NCI-H526 treated with DMSO at 0.1 percent for 48 hours (cell line): ENCODE results near the gene DNAJC16.

ENCODE experiments used
- DNase-seq: peaks from one replicate; lab custom pipeline; 2025; lab: John Stamatoyannopoulos, UW

Gene DNAJC16

DNA sequence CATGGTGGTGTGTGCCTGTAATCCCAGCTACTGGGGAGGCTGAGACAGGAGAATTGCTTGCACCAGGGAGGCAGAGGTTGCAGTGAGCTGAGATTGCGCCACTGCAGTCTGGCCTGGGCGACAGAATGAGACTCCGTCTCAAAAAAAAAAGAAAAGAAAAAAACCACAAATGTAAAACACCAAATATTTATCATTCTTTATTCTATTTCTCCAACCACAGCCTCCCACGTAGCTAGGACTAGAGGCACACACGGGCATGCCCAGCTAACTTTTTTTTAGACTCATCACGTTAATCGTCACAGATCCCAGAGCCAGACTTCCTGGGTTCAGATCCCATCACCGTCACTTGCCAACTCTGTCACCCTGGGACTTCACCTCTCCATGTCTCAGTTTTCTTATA, 13.5 kb downstream of the DNAJC16 start:
- no peak for DNase-seq

DNA sequence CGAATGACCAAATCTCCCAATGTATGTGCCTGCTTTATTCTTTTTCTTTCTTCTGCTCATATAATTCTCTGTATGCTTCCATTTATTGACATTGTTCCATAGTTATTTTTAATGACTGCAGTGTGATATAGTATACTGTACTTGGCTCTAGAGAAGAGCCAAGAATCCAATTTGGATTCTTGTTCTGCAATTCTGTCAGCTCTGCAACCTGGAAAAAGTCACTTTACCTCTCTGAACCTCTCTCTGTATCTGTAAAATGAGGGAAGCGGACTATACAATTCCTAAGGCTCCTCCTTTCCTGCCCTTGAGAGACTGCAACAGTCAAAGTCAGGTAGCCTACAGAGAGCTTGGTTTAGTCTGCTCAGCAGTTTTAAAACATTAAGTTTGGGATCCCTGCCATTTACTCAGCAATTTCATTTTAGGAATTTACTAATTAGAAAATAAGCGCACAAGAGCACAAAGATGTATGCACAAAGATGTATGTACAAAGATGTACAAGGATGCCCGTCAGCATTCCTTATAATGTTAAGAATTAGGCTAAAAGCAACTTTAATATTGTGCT, 14.7 kb downstream of the DNAJC16 start:
- DNase-seq = no peak

DNA sequence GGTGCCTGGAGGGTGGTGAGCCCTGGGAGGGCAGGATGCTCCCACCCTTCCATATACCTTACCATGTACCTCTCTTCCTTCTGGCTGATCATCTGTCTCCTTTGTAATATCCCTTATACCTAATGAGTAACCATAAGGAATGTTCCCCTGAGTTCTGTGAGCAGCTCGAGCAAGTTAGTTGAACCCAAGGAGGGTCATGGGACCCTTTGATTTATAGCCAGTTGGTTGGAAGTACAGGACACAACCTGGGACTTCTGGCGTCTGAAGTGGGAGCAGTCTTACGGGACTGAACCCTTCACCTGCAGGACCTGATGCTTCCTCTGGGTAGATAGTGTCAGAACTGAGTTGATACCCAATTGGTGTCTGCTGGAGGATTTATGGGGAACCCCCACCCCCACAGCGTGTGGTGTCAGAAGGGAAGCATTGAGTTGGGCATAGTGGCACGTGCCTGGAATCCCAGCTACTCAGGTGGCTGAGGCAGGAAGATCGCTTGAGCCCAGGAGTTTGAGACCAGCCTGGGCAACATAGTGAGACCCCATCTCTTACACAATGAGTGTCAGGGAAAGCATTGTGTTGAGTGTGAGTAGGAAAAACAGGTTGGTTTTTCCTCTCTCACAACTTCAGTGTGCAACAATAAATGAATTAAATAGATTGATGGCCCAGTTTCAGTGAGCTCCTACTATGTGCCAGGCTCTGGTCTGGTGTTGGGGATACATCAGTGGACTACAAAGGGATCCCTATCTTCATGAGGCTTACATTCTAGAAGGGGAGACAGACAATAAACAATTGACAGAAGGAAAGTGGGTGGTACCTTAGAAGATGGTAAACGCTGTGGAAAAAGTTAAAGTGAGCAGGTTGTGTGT, 16.0 kb downstream of the DNAJC16 start:
- no peak for DNase-seq

DNA sequence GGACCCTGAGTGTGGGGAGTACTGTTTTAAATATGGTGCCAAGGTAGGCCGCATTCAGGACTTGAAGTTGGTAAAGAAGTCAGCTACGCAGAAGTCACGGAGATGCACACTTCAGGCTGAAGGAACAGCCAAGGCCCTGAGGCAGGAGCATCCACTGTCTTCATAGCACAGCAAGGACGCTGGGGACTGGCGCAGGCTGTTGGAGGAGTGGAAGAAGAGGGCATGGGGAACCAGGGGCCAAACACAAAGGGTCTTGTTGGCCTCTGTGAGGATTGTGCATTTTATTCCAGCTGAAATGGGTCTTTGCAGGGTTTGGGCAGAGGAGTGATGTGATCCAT, 16.6 kb downstream of the DNAJC16 start:
- DNase-seq = no peak

DNA sequence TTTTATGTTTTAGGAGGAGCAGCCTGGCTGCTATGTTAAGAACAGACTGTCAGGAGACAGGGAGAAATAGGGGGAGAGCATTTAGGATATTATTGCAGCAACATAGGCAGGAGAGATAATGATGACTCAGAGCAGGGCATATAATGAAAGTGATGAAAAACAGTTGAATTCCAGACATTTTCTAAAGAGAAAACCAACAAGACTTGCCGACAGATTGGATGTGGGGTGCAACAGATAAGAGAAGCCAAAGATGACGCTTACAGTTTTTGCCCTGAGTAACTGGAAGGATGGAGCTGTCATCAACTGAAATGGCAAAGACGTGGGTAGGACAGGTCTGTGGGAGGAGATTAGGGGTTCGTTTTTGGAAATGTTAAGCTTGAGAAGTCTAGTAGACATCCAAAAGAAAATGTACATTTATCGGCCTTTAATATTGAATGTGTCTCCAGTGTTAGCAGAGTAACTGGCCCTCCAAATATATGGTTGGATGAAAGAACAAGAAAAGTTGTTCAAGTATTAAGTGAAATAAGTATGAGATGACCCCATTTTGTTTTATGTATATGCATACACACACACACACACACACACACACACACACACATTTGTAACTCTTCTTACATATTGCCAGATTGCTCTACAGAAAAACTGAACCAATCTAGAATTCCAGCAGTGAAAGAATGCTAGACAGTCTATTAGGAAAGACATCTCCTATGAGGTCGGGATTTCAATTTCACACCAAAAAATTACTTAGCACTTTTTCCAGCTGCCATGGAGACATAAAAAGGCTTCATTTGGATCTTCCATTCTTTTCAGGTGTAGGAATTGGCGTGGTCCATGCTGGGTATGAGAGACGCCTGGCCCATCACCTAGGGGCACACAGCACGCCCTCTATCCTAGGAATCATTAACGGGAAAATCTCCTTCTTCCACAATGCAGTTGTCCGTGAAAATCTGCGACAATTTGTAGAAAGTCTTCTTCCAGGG, 17.2 kb downstream of the DNAJC16 start:
- DNase-seq = no peak

DNA sequence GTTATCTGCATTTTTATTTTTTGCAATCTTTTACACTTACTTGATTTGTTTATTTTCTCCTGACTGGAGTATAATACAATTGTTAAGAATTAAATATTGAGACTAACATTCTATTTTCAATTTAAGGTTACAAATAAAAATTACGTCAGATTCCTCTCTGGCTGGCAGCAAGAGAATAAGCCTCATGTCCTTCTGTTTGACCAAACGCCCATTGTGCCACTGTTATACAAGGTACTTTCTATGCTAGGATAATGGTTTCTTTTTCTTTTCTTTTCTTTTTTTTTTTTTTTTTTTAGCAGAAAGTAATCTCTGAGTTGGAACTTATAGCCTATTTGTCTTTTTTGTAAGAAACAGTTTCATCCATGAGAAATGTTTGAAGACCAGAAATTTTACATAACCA, 20.0 kb downstream of the DNAJC16 start:
- no peak for DNase-seq

DNA sequence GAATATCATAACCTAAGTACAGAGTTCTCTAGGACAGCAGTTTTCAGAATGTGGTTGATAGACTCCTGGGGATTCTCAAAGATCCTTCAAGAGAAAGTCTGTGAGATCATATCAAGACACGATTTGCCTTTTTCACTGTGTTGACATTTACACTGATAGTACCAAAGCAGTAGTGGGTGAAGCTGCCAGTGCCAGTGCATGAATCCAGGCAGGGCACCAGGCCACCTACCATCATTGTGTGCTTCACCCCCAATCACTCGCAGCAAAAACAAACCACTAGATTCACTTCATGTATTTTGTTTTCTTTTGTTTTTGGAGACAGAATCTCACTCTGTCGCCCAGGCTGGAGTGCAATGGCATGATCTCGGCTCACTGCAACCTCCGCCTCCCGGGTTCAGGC, 23.9 kb downstream of the DNAJC16 start:
- no peak for DNase-seq

DNA sequence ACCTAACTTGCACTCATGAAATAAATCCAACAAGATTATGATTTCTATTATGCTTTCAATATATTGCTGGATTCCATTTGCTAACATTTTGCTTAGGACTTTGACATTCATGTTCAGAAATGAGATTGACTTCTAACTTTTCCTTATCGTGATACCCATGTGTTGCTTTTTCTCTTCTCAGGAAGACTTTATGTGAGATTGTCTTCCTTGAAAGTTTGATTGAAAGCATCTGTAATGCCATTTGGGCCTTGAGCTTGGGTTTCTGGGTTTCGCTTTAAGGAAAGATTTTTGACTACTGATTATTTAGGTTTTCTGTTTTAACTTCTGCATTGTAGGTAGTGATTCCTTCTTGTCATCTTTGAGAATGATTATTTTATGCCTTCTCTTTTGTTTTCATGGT, 30.4 kb downstream of the DNAJC16 start:
- no peak for DNase-seq

DNA sequence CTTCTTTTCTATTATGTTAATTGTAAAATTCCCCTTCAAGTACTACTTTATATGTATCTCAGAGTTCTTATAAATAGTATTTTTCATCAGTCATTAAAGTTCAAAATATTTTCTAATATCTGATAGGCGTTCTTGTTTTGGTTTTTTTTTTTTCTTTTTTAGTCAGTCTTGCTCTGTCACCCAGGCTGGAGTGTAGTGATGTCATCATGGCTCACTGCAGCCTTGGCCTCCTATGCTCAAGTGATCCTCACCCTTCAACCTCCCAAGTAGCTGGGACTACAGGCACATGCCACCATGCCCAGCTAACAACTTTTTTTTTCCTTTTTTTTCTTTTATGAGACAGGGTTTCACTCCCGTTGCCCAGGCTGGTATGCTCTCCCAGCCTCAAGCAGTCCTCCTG, 30.9 kb downstream of the DNAJC16 start:
- no peak for DNase-seq

DNA sequence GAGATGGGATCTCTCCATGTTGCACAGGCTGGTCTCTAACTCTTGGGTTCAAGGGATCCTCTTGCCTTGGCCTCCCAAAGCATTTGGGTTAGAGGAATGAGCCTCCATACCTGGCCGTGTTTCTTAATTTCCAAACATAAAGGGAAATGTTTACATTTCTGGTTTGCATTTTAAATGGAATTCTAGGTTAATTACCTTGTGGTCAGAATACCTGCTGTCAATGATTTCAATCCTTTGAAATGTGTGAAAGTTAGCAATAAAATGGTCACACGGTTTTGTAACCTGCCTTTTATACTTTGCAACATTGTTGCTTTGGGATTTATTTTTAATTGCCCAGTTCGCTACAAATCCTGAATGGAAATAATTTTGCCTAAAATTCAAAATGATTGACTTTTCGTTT, 31.9 kb downstream of the DNAJC16 start:
- DNase-seq = no peak

DNA sequence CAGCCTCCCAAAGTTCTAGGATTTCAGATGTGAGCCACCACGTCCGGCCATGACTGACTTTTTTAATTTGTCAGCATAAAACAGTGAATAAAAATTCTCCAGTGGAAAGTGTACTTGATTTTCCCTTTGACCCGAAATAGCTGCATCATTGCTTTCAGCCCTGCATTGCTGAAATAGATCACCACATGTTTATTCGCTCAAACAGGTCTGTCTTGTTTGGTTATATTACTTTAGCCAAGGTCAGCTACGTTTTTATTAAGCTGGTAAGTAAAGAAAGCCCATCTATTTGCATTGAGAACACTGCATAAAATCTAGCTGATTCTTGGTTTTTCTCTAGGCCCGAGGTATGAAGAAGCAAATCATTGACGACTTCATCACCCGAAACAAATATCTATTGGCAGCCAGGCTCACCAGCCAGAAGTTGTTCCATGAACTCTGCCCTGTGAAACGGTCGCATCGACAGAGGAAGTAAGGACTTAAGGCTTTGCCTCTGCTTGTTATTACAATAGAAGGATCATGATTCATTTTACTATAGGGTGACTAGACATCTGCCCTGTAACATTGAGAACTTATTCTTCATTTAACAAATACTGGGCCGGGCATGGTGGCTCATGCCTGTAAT, 32.7 kb downstream of the DNAJC16 start:
- no peak for DNase-seq

DNA sequence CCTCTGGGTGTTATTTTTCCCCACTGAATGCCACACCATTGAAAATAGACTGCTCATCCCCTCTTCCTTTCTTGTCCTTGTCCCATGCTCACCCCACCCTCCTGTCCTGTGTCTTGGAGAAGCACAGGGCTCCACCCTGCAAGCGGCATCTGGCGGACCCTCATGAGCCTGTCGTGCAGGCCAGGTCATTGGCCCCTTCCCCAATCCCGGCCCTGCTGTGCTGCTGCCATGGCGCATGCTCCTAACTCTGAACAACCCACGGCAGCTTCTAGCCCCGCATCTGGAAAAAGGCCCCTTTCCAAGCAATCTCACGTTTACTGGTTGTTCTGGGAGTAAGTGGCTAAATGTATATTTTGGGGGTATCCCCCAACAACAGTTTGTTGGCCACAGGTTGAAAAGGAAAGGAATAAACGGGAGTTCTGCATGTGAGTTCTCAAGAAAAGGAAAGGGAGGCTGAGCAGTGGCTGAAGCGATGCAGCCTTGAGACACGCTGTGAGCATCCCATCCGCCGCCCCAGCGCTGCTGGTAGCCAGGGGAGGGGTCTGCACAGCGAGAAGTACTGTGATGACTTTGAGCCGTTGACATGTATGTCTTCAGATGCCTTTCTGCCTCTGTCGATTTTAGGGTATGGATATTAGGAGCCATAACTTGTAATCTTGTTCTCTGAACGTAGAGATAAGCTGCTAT, 41.9 kb downstream of the DNAJC16 start:
- no peak for DNase-seq

DNA sequence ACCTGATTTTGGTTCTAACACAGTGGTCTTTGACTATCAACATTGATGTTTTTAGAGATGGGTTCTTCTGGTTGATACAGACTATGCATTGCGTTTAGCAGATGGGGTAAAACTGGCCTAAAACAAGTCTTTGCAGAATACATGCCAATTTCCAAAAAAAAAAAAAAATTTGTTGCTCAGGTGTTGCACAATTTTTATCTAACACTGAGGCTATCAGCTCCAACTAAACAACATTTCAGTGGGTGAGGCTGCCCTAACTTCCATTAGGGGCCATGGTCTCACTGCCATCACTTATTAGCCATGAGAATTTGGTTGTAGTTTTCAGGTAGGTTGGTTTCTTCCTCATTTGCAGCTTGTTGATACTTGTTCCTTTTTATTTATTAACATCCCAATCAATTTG, 44.2 kb downstream of the DNAJC16 start:
- no peak for DNase-seq

DNA sequence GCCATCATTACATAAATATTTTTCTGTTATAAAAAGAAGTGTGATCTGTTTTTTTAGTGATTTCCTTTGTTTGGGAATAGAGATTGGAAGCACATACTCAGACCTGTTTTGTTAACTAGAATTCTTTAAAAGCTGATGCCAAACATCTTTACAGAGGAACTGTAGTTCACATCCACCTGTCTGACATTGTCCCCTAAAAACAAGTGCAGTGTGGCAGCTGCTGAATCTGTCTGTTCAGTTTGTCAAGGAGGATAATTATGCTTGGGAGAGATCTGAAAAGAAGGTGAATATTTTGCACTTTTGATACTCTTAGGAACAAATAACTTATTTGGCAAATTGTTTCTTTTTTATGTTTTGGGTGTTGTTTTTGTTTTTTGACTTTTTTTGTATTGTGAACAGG, 44.6 kb downstream of the DNAJC16 start:
- DNase-seq = no peak

DNA sequence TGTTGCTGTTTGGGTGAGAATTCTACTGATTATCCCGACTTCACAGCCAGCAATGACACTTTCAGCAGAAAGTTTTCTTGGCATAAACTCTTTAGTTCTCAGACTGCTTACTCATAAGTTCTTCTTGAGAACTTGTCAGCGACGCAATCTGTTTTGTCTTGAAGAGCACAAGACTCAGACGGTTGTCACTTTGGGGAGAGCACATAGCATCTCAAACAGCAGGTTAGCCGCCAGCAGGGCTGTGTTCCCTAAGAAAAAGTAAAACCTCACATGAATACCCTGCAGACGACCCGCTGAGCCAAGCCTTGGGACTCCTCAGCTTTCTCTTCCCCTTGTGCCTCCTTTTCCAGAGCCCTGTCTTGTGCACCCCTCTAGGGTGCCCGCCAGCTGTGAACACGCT, 46.8 kb downstream of the DNAJC16 start:
- DNase-seq = no peak

DNA sequence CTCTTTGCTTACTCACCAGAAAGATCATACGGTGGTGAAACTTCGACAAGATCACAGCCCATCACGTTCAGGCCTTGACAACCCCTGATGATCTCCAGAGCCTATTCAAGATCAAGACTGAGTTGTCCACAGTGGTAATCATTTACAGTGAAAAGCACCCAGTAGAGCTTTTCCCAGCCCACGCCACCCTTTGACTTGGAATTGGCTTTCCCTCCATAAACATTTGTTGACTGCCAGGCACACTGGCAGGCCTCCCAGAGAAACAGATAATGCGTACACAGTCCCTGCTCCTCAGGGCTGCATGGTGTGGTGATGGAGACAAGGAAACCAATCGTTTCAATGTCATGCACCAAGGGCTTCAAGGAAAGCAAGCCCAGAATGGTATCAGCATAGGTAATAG, 48.1 kb downstream of the DNAJC16 start:
- no peak for DNase-seq

DNA sequence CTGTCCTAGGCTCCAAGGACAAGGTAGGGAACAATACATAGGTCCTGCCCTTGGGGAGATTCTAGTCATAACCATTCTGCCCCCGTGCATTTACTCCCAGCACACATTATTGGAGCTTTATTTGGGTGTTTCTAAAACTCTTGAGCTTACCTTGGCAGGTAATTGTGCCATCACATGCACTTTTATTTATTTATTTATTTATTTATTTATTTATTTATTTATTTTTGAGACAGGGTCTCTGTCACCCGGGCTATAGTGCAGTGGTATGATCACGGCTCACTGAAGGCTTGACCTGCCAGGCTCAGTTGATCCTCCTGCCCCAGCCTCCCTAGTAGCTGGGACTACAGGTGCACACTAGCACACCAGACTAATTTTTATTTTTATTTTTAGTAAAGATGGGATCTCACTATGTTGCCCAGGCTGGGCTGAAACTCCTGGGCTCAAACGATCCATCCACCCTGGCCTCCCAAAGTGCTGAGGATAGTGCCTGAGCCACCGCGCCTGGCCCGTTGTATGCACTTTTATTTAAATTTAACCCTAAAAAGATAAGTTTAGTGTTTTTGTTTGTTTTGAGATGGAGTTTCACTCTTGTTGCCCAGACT, 49.0 kb downstream of the DNAJC16 start:
- DNase-seq = no peak

DNA sequence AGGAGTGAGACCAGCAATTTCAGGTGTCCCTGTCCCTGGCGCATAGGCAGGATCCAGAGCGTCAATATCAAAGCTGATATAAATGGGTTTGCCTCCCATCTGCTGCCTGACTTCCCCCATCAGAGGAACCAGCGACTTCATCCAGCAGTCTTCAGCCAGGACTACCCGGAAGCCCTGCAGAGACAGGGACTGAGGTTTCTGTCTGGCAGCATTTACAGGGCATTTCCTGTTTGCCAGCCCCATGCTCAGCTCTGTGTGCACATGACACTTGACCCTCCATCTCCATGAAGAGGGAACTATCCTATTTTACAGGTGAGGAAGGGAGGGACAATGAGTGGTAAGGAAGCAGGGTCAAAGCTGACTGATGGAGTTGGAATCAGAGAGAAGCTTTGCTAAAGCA, 51.0 kb downstream of the DNAJC16 start:
- DNase-seq = no peak

DNA sequence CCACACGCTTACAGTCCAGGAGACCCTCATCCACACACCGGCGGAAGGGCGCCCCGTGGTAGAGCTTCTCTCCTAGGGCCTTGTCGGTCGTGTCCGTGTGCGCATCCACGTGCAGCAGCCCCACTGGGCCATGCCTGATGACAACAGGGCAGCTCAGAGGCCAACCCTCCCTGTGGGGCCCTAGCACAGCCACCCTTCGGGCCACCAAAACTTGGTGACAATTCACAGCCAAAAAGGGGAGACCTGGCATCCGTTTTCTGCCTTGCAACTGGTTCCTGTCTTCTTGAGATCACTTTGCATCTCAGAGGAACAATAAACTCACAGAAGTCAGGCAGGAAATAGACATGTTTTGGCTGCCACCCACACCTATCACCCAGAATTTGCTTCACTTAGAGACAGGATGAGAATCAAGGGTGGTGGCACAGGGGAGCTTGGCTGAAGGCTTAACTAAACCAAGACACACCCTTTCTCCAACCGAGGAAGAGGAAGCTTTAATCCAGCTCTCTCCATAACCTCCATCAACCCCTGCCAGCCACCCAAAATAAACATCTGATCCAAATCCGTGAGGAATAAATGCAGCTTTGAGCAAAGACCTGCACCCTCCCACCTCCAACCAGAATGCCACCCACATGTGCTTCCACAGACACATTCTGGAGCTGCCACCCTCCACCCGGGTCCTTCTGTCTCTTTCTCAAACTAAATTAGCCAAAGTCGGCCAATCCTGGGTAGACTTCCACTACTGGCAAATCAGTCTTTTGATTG, 52.5 kb downstream of the DNAJC16 start:
- DNase-seq = no peak

DNA sequence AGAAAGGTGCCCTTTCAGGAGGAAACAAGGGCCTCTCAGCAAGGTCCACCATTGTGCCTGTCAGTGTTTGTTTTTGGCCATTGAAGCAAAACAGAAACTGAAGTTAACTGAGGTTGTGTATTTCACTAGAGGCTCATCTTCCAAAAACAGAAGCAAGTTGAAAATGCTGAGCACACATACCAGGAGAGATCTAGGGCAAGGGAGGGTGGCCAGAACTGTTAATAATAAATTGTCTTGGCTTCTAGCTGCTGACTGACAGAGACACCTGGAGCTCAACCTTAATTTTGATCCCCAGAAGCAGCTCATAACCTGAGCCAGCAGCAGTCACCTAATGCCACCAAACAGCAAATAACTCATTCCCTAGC, 53.0 kb downstream of the DNAJC16 start:
- DNase-seq = no peak
